Esophagus squamous epithelium (tissue), 4 donors: ENCODE data around the gene PPIL3.

Experiments used
- CTCF ChIP-seq, 6 experiments: fragments of 450-650 bp in 4 of 6; fragments of 200-600 bp in 2 of 6; sonication (generic) in 2 of 6; IDR thresholded peaks; one replicate each; pipeline ENCODE4 v1.5.1; 2016 to 2019; ENCODE audit warnings: antibody characterized with exemption in 6 of 6, mild to moderate bottlenecking in 4 of 6, moderate library complexity in 4 of 6
- POLR2A ChIP-seq, 4 donors: fragments of 450-650 bp; IDR thresholded peaks; one replicate each; pipeline ENCODE4 v1.6.1; 2017; ENCODE audit warnings: antibody characterized with exemption in 4 of 4, mild to moderate bottlenecking in 4 of 4, moderate library complexity in 3 of 4

DNA sequence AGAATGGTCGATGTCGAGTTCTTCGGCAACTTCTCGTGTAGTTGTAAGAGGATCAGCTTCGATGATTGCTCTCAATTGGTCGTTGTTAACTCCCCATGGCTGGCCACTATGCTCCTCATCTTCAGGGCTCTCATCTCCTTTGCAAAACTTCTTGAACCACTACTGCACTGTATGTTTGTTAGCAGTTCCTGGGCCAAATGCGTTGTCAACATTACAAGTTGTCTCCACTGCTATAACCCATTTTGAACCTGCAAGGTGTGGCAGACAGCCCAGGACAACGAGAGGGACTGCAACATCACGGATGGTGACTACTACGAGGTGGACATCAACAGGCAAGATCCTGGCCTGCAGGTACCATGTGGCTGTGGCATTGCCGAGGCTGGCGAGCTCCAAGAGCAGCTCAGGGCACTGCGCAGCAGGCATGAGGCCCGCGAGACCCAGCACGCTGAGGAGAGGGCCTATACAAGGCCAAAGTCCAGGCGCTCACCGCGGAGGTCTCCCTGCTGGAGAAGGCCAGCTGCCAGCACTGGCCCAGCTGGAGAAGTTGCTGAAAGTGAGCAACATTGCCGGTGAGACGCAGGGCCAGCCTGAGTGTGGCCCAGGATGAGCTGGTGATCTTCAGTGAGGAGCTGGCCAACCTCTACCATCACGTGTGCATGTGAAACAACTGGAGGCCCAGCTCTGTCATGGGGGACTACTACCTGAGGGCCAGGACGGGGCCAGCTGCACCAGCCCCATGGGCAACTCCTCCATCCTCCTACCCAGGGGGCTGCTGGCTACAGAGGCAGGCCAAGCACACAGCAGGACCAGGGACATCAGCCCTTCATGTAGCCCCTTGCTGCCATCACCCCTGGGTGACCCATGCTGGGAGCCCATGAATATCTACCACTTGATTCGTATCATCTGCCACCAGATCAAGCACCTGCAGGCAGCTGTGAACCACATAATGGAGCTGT is 44.6 kb downstream of the PPIL3 start:
- TF ChIP-seq CTCF (IDR thresholded peaks at IDR 0.05): no peak
- no peak for TF ChIP-seq POLR2A (IDR thresholded peaks at IDR 0.05)
